ENCODE data around the gene ZBTB7A.

ZBTB7A gene

GRCh38 chr19:4066176-4066606, 508 bp downstream of the ZBTB7A start:
- DNase-seq = no peak

GRCh38 chr19:4065430-4066175, 1.1 kb downstream of the ZBTB7A start:
- peak; percentile 96 for DNase-seq

GRCh38 chr19:4064496-4065260, 2.0 kb downstream of the ZBTB7A start:
- DNase-seq = no peak

- DNase-seq = no peak
Observed at GRCh38 chr19:4064149-4064495, 2.6 kb downstream of the ZBTB7A start.

- no peak for DNase-seq
Observed at GRCh38 chr19:4063369-4064148, 3.1 kb downstream of the ZBTB7A start.

GRCh38 chr19:4062419-4063368, 4.0 kb downstream of the ZBTB7A start:
- no peak for DNase-seq

GRCh38 chr19:4061683-4062418, 4.8 kb downstream of the ZBTB7A start:
- no peak for DNase-seq

- DNase-seq = no peak
Observed at GRCh38 chr19:4061178-4061682, 5.5 kb downstream of the ZBTB7A start.

GRCh38 chr19:4060621-4061177, 6.0 kb downstream of the ZBTB7A start:
- DNase-seq = no peak

- no peak for DNase-seq
Observed at GRCh38 chr19:4059891-4060620, 6.6 kb downstream of the ZBTB7A start.

GRCh38 chr19:4059453-4059871, 7.2 kb downstream of the ZBTB7A start:
- DNase-seq = no peak

GRCh38 chr19:4058693-4059452, 7.8 kb downstream of the ZBTB7A start:
- DNase-seq = no peak

- DNase-seq = no peak
Observed at GRCh38 chr19:4057931-4058692, 8.6 kb downstream of the ZBTB7A start.

- DNase-seq = no peak
Observed at GRCh38 chr19:4055209-4055552, 11.5 kb downstream of the ZBTB7A start.

- DNase-seq = no peak
Observed at GRCh38 chr19:4054441-4055208, 12.1 kb downstream of the ZBTB7A start.

GRCh38 chr19:4053423-4054324, 13.0 kb downstream of the ZBTB7A start:
- DNase-seq = no peak

- no peak for DNase-seq
Observed at GRCh38 chr19:4052993-4053422, 13.7 kb downstream of the ZBTB7A start.

Measured in NCI-H1105 (cell line).